ENCODE results near the gene KANK2. TPM values are rescaled to one million over a fixed set of nuclear protein-coding genes. Genes with fewer than 3 reads are reported as not detected.

The KANK2 gene
- total and polyA plus RNA-seq, 2 donors (not counting 1 experiment from before 2014, with no cell fraction given), result 192 to 511 TPM

DNA sequence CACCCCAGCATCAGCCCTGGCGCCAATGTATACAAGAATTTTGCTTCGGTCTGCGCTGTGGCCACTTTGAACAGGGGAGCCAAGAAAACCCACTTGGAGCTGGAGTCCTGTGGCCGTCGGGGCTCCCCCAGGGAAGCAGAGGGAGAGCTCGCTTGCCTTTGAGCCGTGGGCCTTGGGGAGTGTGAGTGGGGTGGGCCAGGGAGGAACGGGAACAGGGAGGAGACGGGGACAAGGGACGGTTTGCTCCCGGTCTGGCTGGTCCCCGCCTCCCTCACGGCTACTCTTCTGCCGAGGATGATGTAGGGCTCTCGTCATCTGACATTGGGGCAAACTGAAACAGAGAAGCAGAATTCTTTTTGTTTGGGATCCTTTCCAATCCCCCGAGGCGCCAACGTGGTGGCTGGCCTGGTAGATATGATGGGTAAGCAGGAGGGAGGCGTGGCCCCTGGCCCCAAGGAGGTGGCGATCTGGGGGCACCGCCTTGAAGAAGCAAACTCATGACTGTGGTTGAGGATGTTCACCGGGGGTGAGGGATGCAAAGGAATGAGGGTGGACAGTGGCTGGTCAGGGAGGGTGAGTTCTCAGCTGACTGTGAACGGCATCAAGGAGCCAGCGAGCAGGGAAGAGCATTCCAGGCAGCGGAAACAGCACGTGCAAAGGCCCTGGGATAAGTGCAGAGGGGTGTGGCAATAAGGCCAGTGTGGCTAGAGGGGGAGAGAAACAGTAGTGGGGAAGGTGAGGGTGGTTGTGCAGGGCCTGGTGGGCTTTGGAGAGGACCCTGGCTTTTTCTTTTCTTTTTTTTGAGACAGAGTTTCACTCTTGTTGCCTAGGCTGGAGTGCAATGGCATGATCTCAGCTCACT, 30.8 kb downstream of the KANK2 start:
- Histone ChIP-seq H3K9ac (ENCODE audit: insufficient read depth, low read length) (peak overlapping the region; percentile 45), H3K27ac (ENCODE audit: insufficient read depth, low read length) (peak overlapping the region; percentile 90), H2AFZ (ENCODE audit: low read length) (no peak overlapping the region), H3K36me3 (ENCODE audit: control insufficient read depth, insufficient read depth, low read length) (peaks cover 16% of the 10 kb centered on the region), H3K9me3 (ENCODE audit: control insufficient read depth, insufficient read depth, low read depth, low read length) (no peaks in the 10 kb centered on the region), H3K4me3 (replicated peaks in 1 of 4; ENCODE audit: control extremely low read depth in 1 of 4, insufficient read depth in 1 of 4, low read depth in 3 of 4, low read length in 4 of 4) (peak overlapping the region in 1 of 4 experiments; percentile 14), H3K4me2 (ENCODE audit: extremely low read depth, insufficient read depth, low read length) (peak overlapping the region; percentile 76), H3K27me3 (ENCODE audit: control insufficient read depth, insufficient read depth, low read length) (no peaks in the 10 kb centered on the region), H4K20me1 (ENCODE audit: control insufficient read depth, extremely low read depth, insufficient read depth, low read length) (no peaks in the 10 kb centered on the region), H3K4me1 (ENCODE audit: control insufficient read depth, extremely low read depth, insufficient read depth, low read length) (peaks cover 53% of the 10 kb centered on the region), H3K79me2 (ENCODE audit: control insufficient read depth, insufficient read depth, low read length) (peaks cover 2% of the 10 kb centered on the region)
- TF ChIP-seq, protein P1, sequence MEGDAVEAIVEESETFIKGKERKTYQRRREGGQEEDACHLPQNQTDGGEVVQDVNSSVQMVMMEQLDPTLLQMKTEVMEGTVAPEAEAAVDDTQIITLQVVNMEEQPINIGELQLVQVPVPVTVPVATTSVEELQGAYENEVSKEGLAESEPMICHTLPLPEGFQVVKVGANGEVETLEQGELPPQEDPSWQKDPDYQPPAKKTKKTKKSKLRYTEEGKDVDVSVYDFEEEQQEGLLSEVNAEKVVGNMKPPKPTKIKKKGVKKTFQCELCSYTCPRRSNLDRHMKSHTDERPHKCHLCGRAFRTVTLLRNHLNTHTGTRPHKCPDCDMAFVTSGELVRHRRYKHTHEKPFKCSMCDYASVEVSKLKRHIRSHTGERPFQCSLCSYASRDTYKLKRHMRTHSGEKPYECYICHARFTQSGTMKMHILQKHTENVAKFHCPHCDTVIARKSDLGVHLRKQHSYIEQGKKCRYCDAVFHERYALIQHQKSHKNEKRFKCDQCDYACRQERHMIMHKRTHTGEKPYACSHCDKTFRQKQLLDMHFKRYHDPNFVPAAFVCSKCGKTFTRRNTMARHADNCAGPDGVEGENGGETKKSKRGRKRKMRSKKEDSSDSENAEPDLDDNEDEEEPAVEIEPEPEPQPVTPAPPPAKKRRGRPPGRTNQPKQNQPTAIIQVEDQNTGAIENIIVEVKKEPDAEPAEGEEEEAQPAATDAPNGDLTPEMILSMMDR (conservative IDR thresholded peaks at IDR 0.05 in 1 of 2, IDR thresholded peaks at IDR 0.05 in 1 of 2; ENCODE audit: low read depth in 1 of 2, low read length in 2 of 2), result no peak
- no peak for TF ChIP-seq EZH2 (IDR thresholded peaks at IDR 0.05; ENCODE audit: low read length, missing control alignments)
- peak in 1 of 2 donors; percentile 50 for DNase-seq (ENCODE audit: low read depth in 2 of 2)

DNA sequence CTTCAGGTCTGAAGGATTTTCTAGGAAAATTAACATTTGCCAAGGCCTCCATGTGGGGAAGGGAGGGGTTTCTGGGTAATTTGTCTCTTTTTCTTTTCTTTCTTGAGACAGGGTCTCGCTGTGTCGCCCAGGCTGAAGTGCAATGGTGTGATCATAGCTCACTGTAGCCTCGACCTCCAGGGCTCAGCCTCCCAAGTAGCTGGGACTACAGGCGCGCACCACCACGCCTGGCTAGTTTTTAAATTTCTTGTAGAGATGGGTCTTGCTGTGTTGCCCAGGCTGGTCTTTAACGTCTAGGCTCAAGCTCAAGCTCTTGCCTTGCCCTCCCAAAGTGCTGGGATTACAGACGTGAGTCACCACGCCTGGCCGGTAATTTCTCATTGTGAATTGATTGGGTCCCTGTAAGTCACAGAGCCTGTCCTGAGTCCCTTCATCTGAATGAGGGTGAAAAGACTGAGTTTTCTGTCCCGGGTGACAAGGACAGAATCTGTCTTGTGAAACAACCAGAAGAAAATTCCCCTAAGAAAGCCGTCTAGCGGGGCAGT, 31.8 kb downstream of the KANK2 start:
- H3K4me2 ChIP-seq (ENCODE audit: extremely low read depth, insufficient read depth, low read length), result peak overlapping the region; percentile 76
- H3K27ac ChIP-seq (ENCODE audit: insufficient read depth, low read length), result peak overlapping the region; percentile 90
- no peaks in the 10 kb centered on the region for H3K27me3 ChIP-seq (ENCODE audit: control insufficient read depth, insufficient read depth, low read length)
- H4K20me1 ChIP-seq (ENCODE audit: control insufficient read depth, extremely low read depth, insufficient read depth, low read length), result no peaks in the 10 kb centered on the region
- H3K9me3 ChIP-seq (ENCODE audit: control insufficient read depth, insufficient read depth, low read depth, low read length), result no peaks in the 10 kb centered on the region
- peaks cover 14% of the 10 kb centered on the region for H3K36me3 ChIP-seq (ENCODE audit: control insufficient read depth, insufficient read depth, low read length)
- peak overlapping the region; percentile 48 for H3K9ac ChIP-seq (ENCODE audit: insufficient read depth, low read length)
- no peak overlapping the region for H2AFZ ChIP-seq (ENCODE audit: low read length)
- peaks cover 49% of the 10 kb centered on the region for H3K4me1 ChIP-seq (ENCODE audit: control insufficient read depth, extremely low read depth, insufficient read depth, low read length)
- DNase-seq (ENCODE audit: low read depth in 2 of 2), result no peak
- peak overlapping the region in 1 of 4 experiments; percentile 44 for H3K4me3 ChIP-seq (replicated peaks in 1 of 4; ENCODE audit: control extremely low read depth in 1 of 4, insufficient read depth in 1 of 4, low read depth in 3 of 4, low read length in 4 of 4)
- no peak for TF ChIP-seq EZH2 (IDR thresholded peaks at IDR 0.05; ENCODE audit: low read length, missing control alignments)
- TF ChIP-seq, protein P1 (conservative IDR thresholded peaks at IDR 0.05 in 1 of 2, IDR thresholded peaks at IDR 0.05 in 1 of 2; ENCODE audit: low read depth in 1 of 2, low read length in 2 of 2), result no peak
- peaks cover 2% of the 10 kb centered on the region for H3K79me2 ChIP-seq (ENCODE audit: control insufficient read depth, insufficient read depth, low read length)

DNA sequence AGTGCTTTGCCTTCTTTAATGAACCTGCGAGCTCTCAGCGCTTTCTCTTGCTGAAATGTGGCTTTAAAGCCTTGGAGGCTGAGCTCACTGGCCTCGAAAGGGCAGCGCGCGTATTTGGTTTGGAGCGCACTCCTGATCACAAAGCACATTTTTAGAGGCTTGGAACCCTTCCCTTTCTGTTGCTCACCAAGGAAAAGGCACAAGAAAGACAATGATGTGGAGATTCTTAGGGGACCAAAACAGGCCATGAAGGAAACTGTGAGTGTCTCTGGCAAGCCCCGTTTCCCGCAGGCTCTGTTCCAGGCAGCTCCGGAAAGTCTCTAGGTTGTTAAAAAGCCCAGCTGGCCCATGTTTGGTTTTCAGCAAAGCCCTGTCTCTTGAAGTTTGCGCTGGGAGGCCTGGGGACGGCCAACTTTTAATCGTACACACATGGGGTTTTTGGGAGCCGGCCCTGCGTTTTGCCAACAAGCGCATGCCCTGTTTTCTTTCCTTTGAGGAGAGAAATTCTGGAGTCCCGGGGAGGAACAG, 32.4 kb downstream of the KANK2 start:
- peak overlapping the region in 1 of 4 experiments; percentile 44 for H3K4me3 ChIP-seq (replicated peaks in 1 of 4; ENCODE audit: control extremely low read depth in 1 of 4, insufficient read depth in 1 of 4, low read depth in 3 of 4, low read length in 4 of 4)

More for the DNA sequence above, 32.4 kb downstream of the KANK2 start:
- Histone ChIP-seq H3K4me1 (ENCODE audit: control insufficient read depth, extremely low read depth, insufficient read depth, low read length) (peaks cover 43% of the 10 kb centered on the region), H3K9me3 (ENCODE audit: control insufficient read depth, insufficient read depth, low read depth, low read length) (no peaks in the 10 kb centered on the region), H2AFZ (ENCODE audit: low read length) (no peak overlapping the region), H4K20me1 (ENCODE audit: control insufficient read depth, extremely low read depth, insufficient read depth, low read length) (no peaks in the 10 kb centered on the region), H3K36me3 (ENCODE audit: control insufficient read depth, insufficient read depth, low read length) (peaks cover 9% of the 10 kb centered on the region), H3K27me3 (ENCODE audit: control insufficient read depth, insufficient read depth, low read length) (no peaks in the 10 kb centered on the region), H3K4me2 (ENCODE audit: extremely low read depth, insufficient read depth, low read length) (peak overlapping the region; percentile 59), H3K79me2 (ENCODE audit: control insufficient read depth, insufficient read depth, low read length) (peaks cover 2% of the 10 kb centered on the region), H3K27ac (ENCODE audit: insufficient read depth, low read length) (peak overlapping the region; percentile 90), H3K9ac (ENCODE audit: insufficient read depth, low read length) (peak overlapping the region; percentile 48)
- peak; percentile 93 to 94 for DNase-seq (ENCODE audit: low read depth in 2 of 2)
- TF ChIP-seq, protein P1 (conservative IDR thresholded peaks at IDR 0.05 in 1 of 2, IDR thresholded peaks at IDR 0.05 in 1 of 2; ENCODE audit: low read depth in 1 of 2, low read length in 2 of 2), result no peak
- TF ChIP-seq EZH2 (IDR thresholded peaks at IDR 0.05; ENCODE audit: low read length, missing control alignments), result no peak
